ENCODE data around the gene RAPSN. TPM values are rescaled to one million over a fixed set of nuclear protein-coding genes. Genes with fewer than 3 reads are reported as not detected.

The RAPSN gene
- total RNA-seq, 2 experiments from 2014 or later: not detected

DNA sequence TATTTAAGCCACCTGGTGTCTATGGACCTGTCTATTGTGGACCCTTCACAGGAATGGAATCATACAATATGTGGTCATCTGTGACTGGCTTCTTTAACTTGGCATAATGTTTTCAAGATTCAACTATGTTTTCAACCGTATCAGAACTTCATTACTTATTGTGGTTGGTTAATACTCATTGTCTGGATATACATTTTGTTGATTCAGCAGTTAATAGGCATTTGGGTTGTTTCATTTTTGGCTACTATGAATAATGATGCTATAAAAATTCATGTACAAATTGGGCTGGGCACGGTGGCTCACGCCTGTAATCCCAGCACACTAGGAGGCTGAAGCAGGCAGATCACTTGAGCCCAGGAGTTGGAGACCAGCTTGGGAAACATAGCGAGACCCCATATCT is 2.5 kb upstream of the RAPSN start:
- Histone ChIP-seq H3K9me2 (ENCODE audit: insufficient read depth, low read length) (no peaks in the 10 kb centered on the region), H3K27ac (ENCODE audit: low read depth, low read length, poor library complexity, severe bottlenecking) (no peak overlapping the region), H3K4me3 (ENCODE audit: low read depth, low read length, poor library complexity, severe bottlenecking) (no peak overlapping the region), H3K4me1 (ENCODE audit: insufficient read depth, low read length, poor library complexity, severe bottlenecking) (no peaks in the 10 kb centered on the region), H4K20me1 (ENCODE audit: insufficient read depth, low read length) (no peaks in the 10 kb centered on the region), H3K79me2 (ENCODE audit: insufficient read depth, low read depth, low read length) (no peaks in the 10 kb centered on the region), H3K4me2 (ENCODE audit: low read length) (no peak overlapping the region), H3K36me3 (ENCODE audit: insufficient read depth, low read length) (no peaks in the 10 kb centered on the region), H2AFZ (ENCODE audit: low read length) (no peak overlapping the region), H3K9me3 (ENCODE audit: low read length) (no peaks in the 10 kb centered on the region)
- DNase-seq (ENCODE audit: low spot score): no peak
- no TSS peak for BruUV-seq (replicated peaks)
- ChIA-PET CTCF (ENCODE audit: unreplicated experiment) (interaction anchor here (1.1 kb wide), 1 partner anchor 9 kb away, joined by 3 read pairs; no protein-coding TSS in a partner anchor), POLR2A (no interaction called here)
- no peak for TF ChIP-seq EZH2phosphoT487 (IDR thresholded peaks at IDR 0.05; ENCODE audit: borderline replicate concordance, low read depth, low read length)
- TF ChIP-seq, protein P1, sequence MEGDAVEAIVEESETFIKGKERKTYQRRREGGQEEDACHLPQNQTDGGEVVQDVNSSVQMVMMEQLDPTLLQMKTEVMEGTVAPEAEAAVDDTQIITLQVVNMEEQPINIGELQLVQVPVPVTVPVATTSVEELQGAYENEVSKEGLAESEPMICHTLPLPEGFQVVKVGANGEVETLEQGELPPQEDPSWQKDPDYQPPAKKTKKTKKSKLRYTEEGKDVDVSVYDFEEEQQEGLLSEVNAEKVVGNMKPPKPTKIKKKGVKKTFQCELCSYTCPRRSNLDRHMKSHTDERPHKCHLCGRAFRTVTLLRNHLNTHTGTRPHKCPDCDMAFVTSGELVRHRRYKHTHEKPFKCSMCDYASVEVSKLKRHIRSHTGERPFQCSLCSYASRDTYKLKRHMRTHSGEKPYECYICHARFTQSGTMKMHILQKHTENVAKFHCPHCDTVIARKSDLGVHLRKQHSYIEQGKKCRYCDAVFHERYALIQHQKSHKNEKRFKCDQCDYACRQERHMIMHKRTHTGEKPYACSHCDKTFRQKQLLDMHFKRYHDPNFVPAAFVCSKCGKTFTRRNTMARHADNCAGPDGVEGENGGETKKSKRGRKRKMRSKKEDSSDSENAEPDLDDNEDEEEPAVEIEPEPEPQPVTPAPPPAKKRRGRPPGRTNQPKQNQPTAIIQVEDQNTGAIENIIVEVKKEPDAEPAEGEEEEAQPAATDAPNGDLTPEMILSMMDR (conservative IDR thresholded peaks at IDR 0.05; ENCODE audit: low read length): no peak
- intact Hi-C loops (cut with micrococcal nuclease; ENCODE audit: unreplicated experiment): loop anchor here (5.0 to 10.0 kb wide), 2 partner anchors 77 to 179 kb away; partner anchors contain the start of genes MADD and SPI1

DNA sequence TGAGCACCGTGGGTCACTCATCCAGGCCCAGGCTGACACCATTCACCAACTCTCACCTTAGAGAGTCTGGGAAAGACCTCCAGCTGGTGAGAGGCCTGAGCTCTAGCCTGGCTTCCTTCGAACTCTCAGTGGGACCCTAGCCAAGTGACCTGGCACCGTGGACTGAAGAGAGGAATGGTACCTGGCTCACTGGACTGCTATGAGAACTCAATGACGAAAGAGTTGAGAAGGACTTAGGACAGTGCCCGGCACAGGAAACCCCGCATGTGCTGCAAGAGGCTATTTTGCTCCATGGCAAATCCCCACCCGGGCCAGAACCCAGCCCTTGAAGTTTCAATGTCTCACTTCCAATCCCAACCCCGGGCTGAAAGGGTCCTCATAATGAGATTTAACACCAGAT is 605 bp upstream of the RAPSN start:
- Histone ChIP-seq H2AFZ (ENCODE audit: low read length) (no peak overlapping the region), H3K9me3 (ENCODE audit: low read length) (no peaks in the 10 kb centered on the region), H3K4me1 (ENCODE audit: insufficient read depth, low read length, poor library complexity, severe bottlenecking) (no peaks in the 10 kb centered on the region), H4K20me1 (ENCODE audit: insufficient read depth, low read length) (no peaks in the 10 kb centered on the region), H3K9me2 (ENCODE audit: insufficient read depth, low read length) (no peaks in the 10 kb centered on the region), H3K36me3 (ENCODE audit: insufficient read depth, low read length) (no peaks in the 10 kb centered on the region), H3K4me2 (ENCODE audit: low read length) (no peak overlapping the region), H3K79me2 (ENCODE audit: insufficient read depth, low read depth, low read length) (no peaks in the 10 kb centered on the region), H3K4me3 (ENCODE audit: low read depth, low read length, poor library complexity, severe bottlenecking) (no peak overlapping the region), H3K27ac (ENCODE audit: low read depth, low read length, poor library complexity, severe bottlenecking) (no peak overlapping the region)
- ChIA-PET POLR2A (no interaction called here), CTCF (ENCODE audit: unreplicated experiment) (no interaction called here)
- intact Hi-C loops (cut with micrococcal nuclease; ENCODE audit: unreplicated experiment): no loop called here
- no TSS peak for BruUV-seq (replicated peaks)
- TF ChIP-seq, protein P1 (conservative IDR thresholded peaks at IDR 0.05; ENCODE audit: low read length): no peak
- no peak for TF ChIP-seq EZH2phosphoT487 (IDR thresholded peaks at IDR 0.05; ENCODE audit: borderline replicate concordance, low read depth, low read length)
- DNase-seq (ENCODE audit: low spot score): no peak

DNA sequence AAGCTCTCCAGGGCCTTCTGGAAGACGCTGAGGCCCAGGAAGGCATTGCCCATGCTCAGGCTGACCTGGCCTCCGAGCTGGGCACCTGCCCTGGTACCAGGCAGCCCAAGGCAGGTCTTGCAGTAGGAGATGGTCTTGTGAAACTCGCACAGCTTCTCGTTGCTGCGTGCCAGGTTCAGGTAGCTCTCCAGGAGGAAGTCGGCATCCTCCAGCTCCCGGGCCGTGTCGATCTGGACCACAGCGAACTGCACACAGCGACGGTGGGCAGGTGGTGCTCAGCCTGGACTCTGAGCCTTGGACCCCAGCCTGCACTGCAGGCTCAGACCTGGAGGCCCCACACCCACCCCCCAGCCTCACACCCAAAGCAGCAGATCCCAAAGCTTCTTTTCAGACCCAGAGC is 1.0 kb downstream of the RAPSN start:
- Histone ChIP-seq H3K4me2 (ENCODE audit: low read length) (no peak overlapping the region), H3K4me1 (ENCODE audit: insufficient read depth, low read length, poor library complexity, severe bottlenecking) (peaks cover 7% of the 10 kb centered on the region), H3K9me3 (ENCODE audit: low read length) (no peaks in the 10 kb centered on the region), H3K4me3 (ENCODE audit: low read depth, low read length, poor library complexity, severe bottlenecking) (no peak overlapping the region), H3K79me2 (ENCODE audit: insufficient read depth, low read depth, low read length) (no peaks in the 10 kb centered on the region), H3K9me2 (ENCODE audit: insufficient read depth, low read length) (no peaks in the 10 kb centered on the region), H3K27ac (ENCODE audit: low read depth, low read length, poor library complexity, severe bottlenecking) (no peak overlapping the region), H3K36me3 (ENCODE audit: insufficient read depth, low read length) (no peaks in the 10 kb centered on the region), H4K20me1 (ENCODE audit: insufficient read depth, low read length) (no peaks in the 10 kb centered on the region), H2AFZ (ENCODE audit: low read length) (no peak overlapping the region)
- no peak for TF ChIP-seq EZH2phosphoT487 (IDR thresholded peaks at IDR 0.05; ENCODE audit: borderline replicate concordance, low read depth, low read length)
- TF ChIP-seq, protein P1 (conservative IDR thresholded peaks at IDR 0.05; ENCODE audit: low read length): no peak
- intact Hi-C loops (cut with micrococcal nuclease; ENCODE audit: unreplicated experiment): no loop called here
- no peak for DNase-seq (ENCODE audit: low spot score)
- ChIA-PET POLR2A (no interaction called here), CTCF (ENCODE audit: unreplicated experiment) (no interaction called here)
- no TSS peak for BruUV-seq (replicated peaks)
